HuH-7 (cell line): Measurements from ENCODE around the gene MRTO4.
"Not testable (repeated sequence)": the region's sequence is repeated elsewhere in the genome, so short reads cannot be mapped to it uniquely, and the experiment has no call there.

Source experiments
- DNase-seq: peaks from one replicate; pipeline ENCODE4 v3.0.0; 2011; ENCODE audit warnings: low spot score

The MRTO4 gene

DNA sequence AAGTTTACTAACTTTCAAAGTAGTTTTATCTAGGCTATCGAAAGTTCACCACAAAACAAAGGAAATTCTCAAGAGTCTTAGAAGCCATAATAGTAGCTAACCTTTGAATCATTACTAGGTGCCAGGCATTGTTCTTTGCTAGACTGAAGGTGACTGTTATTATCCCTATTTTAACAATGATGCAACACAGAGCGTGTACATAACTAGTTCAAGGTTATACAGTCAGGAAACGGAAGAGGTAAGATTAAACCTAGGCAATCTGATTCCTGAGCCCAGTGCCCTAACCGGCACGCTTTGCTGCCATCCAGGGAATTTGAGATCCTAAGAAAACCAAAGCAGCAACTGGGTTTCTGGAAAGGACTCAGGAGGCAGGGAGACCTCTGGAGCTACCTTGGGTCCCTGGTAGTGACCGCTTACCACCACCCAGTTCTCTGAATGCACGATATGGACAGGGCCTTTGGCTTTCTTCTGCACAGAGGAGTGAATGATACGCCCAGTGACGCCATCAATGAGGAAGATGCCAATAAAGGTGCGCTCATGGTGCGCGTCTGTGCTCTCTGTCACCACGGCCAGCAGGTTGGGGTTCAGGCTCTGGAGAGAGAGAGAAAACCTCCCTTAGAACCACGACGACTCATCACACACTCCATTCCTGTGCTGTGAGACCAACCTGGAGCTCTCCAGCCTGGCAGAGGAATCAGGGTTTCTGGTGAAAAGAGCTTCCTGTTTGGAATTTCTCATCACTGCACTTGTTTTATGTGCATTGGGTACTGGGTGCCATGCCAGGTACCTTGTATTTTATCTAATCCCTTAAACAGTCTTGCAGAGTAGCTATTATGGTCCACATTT lies 28.4 kb upstream of the MRTO4 start:
- DNase-seq, result no peak

DNA sequence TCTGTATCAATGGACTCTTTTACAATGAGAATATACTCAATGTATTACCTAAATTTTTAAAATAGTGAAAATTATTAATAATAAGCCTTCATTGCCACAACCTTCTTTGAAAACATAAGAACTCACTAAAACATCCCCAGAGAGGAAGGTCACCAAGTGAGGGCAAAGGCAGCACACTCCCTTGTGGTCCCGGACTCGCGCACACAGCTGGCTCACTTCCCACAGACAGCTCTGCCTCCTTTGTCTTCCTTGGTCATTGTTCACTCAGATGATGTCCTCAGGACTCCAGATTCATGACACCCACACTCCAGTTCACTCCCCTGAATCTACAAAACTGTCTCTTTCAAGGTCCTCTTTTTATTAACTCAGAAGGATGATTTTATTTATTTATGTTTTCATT lies 22.4 kb upstream of the MRTO4 start:
- DNase-seq, result no peak

DNA sequence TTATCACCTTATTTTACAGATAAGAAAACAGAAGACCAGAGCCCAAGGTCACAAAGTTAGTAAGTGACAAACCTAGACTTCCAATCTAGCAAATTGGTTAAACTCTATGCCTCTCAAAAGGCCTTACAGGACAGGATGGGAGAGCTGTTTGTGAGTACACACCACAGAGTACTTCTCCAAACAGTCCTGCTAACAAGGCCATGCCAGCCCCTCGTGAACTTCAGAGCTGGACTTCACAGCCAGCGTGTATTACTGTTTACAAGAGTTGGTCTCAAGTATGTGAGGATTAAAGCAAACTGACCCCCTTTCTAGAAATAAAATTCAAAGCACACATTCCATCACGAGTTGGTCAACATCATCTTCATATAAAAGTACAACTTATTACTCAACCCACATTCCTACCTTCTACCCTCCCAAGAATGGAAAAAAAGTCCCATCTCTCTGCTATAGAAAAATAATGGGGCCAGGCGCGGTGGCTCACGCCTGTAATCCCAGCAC lies 21.7 kb upstream of the MRTO4 start:
- no peak for DNase-seq

GRCh38 chr1:19231736-19232523 lies 19.7 kb upstream of the MRTO4 start:
- DNase-seq, result not testable (repeated sequence)

DNA sequence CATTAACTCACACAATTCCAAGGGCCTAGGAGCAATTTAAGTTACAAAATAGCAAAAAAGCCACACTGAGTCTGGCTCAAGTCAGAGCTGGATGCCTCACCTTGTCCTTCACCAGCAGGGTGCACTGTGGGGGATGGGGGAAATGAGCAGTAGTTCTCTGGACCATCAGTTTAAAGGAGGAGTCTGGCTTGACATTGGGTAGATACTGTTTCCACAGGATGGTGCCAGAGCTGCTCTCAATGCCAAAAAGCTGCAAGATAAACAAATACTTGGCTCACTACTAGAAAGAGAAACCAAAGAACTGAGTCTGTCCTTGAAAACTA lies 19.1 kb upstream of the MRTO4 start:
- DNase-seq, result no peak

GRCh38 chr1:19234224-19234623 lies 17.4 kb upstream of the MRTO4 start:
- no peak for DNase-seq

DNA sequence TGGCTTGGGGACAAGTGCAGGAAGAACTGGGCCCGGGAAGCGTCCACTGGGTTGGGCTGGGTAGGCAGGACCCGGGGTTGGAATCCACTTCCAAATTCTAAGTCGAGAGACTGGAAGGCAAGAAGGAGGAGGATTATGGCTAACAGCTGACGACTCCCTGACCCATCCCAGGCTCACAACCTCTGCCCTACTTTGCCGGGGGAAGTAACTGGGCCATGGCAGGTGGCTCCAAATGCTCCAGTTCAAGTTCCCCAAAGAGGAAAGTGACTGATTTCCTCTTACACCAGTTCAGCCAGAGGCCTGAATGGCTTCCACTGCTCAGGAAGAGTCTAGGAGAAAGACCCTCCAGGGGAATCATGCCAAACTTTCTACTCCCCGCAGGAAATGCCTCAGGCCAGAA lies 11.7 kb upstream of the MRTO4 start:
- DNase-seq, result no peak

DNA sequence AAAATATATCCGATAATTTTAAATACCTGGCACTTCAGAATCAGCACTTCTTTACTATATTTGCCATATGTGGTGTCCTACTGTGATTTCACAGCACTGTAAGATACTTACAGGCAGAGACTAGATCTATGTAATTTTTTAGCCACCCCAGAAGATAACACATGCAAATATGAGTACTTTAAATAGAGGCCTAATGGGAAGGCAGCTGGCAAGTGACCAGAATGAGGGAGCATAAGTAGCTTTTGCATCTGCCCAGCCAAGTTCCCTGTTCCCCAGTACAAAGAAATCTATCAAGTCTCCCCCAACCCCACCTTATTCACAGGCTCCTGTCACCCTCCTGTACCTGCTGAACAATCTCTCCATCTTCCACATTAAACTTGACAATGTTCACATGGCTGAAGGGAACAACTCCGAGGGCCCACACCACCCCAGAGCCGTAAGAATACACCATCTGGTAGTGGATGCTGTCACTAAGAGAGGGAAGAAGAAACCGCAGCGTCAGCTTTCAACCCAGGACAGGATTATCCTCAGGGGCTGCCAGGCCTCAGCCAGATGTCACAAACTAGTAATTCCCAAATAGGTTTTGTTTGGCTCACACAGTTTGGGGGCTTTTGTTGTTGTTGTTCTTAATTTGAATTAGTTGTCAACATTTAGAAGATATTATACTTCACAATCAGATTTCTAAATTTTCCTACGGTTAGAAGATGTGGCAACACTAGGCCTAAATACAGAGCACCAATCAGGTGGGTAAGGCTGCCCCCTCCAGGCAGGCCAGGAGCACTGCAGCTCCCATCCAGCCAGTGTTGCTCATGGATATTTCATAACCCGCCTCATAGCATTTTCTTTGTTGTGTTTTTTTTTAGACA lies 10.7 kb upstream of the MRTO4 start:
- DNase-seq, result peak; percentile 79

DNA sequence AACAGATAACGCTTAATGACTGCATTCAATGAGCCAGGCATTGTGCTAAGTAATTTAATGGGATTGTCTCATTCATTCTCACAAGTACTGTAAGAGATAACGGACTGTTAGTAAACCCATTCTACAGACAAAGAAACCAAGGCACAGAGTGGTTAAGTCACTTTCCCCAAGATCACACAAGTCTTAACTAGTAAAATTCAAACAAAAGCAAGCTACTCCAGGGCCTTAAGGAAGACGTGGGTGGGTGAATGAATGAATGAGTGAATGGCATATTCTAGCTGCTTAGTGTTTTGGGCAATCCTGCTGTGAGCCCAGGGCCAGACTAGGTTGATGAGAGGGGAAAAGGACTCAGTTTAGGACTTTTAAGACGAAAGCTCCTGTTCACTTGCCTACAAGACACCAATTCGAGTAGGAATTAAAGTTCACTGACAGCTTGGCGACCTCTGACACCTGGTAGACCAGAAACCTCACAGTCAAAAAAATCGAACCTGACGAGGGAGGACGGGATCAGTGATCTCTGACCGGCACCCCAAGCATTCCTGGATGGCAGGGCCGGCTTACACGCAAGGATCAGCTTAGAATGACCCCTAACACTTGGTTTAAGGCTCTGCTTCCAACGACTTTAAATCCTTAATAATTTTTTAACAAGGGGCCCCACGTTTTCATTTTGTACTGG lies 838 bp upstream of the MRTO4 start:
- DNase-seq, result no peak

GRCh38 chr1:19254416-19254815 lies 2.8 kb downstream of the MRTO4 start:
- DNase-seq, result no peak

GRCh38 chr1:19255288-19255687 lies 3.7 kb downstream of the MRTO4 start:
- no peak for DNase-seq

DNA sequence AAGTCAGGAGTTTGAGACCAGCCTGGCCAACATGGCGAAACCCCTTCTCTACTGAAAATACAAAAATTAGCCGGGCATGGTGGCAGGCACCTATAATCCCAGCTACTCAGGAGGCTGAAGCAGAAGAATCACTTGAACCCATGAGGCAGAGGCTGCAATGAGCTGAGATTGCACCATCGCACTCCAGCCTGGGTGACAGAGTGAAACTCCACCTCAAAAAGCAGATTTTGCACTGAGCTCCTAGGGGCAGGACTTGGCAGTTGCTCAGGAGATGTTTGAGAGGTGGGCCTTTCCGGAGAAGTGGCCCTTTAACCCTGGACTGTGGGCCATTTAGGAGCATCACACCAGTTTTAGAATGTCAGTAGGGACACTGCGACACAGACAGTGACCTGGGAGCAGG lies 4.7 kb downstream of the MRTO4 start:
- not testable (repeated sequence) for DNase-seq

- no peak for DNase-seq
Observed at GRCh38 chr1:19257178-19257914, 5.7 kb downstream of the MRTO4 start.

DNA sequence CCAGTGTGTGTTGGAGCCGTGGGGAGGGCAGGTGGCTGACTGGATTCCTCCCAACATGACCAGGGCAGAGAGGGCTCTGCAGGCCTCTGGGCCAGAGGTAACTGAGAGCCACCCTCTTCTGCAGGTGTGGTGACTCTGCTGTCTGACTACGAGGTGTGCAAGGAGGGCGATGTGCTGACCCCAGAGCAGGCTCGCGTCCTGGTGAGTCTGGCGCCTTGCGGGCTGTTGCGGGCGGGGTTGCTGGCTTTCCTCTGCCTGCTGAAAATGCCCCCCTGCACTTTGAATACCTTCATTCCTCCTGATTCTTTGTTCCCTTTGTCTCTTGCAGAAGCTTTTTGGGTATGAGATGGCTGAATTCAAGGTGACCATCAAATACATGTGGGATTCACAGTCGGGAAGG lies 6.7 kb downstream of the MRTO4 start:
- DNase-seq, result no peak

DNA sequence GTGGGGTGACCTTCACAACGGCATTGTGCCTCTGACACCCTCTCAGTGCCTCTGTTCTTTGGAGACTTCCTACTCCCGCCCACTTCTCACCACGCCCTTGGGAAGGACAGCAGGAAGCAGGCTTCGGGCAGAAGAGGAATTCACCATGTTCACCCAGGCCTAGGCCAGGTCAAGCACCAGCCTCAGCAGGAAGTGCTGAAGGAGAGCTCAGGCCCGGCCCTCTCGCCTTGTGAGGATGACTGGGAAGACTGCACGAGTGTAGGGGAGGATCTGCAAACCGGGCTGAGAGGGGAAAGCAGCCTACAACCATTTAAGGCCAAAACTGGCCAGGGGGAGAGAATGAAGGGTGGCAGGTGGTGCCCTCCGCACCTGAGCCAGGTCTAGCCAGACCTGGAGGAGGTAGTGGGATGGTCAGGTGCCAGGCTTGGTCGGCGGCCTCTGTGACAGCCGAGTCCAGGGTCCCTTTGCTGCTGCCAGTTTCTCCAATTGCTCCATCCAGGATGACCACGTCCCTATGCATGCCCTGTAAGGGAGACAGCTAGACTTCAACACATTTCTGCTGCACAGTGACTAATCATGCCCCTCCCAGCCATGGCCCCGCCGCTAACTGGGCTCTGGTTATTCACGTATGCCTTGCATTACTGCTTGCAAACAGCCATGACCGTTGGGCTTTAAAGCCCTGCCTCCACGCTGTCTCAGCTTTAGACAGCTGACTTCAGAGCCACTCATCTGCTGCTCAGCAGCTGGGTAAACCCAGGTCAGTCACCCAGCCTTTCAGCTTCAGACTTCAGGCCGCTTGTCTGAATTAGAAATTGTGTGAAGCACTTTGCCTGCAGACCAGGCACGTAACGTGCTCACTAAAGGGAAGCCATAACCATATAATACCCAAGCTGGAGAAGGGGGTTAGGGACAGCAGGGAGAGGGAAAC lies 8.9 kb downstream of the MRTO4 start:
- no peak for DNase-seq

DNA sequence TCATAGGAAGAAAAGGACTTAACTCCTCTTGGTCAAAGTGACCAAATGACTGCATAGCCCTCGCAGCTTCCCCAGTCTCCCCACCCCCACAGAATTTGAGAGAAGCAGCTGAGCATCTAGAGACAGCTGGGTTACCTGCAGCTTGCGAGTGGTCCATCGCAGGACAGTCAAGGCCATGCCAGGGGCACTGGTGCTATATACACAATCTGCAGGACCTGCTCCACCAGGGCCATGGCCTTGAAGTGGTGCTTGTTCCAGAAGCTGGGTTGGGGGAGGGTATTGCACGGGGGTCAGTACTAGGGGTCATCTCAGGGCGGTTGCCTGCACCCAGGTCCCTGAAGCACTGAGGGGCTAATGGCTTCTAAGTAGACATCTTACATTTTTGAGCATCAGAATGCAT lies 10.4 kb downstream of the MRTO4 start:
- DNase-seq, result no peak

DNA sequence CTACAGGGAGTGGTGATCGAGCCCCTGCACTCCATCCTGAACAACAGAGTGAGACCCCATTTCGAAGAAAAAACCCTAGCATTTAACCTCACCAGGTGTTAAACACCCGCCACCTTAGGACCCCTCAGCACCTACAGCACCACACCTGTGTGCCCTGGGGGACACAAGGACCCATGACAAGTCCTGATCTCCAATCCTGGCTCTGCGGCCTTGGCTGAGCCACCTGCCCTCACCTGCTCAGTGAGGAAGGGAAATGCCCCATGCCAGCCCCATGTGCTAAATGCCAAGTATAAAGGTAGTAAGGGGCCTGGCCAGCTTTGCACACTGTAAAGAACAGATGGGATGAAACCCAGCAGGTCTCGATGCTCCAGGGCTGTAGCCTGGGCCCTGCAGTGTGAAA lies 11.1 kb downstream of the MRTO4 start:
- DNase-seq, result no peak

DNA sequence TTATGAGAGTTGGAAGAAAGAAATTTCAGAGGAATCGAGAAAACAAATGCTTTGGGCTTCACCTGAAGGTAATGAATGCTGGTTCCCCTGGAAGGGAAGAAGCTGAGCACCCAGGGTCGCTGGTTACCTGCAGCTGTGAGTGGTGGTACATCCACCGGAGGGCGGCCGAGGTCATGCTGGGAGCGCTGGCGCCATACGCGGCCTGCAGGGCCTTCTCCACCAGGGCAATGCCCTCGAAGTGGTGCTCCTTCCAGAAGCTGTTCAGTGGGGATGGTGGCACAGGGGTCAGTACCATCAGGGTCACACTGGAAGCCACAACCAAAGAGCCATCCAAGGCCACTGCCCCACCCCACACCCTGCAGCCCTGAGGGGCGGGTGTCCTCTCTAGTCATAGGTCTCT lies 16.8 kb downstream of the MRTO4 start:
- no peak for DNase-seq

DNA sequence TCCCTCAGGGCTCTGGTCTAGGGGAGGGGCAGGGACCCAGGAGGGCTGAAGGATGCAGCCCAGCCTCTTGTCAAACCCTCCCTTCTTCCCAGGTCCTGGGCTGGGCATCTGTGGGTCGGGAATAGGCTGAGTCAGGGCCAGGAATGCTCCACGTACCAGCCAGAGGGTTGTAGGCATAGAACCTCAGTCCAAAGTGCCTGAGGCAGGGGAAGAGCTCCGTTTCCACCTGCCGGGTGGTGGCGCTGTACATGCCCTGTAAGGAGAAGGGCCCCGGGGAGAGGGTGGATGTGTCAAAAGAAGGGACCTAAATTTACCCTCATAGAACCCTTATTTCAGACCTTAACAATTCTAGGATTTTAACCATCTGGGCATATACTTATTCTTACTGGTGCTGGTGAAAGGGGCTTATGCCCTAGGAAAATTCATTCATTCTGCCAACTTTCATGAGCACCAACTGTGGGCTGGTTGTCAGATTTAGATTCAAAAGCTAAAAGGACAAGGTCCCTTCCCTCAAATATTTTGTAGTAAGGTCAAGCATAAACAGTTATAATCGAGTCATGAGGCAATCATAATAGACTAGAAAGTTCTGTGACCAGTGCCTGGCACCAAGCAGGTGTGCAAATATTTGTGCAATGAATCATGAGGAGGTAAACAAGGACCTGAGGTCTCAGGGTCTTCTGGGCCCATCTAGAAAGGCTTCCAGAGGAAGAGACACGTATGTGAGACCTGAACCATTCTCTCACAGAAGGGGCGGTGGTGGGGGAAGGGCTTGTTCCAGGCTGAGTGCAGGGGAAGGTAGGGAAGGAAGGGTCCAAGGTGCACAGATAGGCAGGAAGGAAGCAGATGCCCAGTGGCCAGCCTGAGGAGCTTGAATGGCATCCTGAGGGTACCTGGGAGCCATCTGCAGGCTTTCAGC lies 18.1 kb downstream of the MRTO4 start:
- peak; percentile 44 for DNase-seq
